Mammary epithelial cell (primary cell): ENCODE measurements around the gene PAK6.

Source experiments
- EZH2 ChIP-seq: IDR thresholded peaks from 2 replicates; pipeline ENCODE4 v1.6.1; 2012; ENCODE audit warnings: low read length, inconsistent platforms, borderline replicate concordance
- TF ChIP-seq, protein P1 (sequence below), 2 donors: IDR thresholded peaks in 1 of 2; conservative IDR thresholded peaks in 1 of 2; 2 replicates each; pipeline ENCODE4 v1.5.1; 2011 to 2012; ENCODE audit warnings: inconsistent platforms in 2 of 2, low read length in 2 of 2, mild to moderate bottlenecking in 2 of 2, control low read depth in 1 of 2, low read depth in 1 of 2; ENCODE audit not compliant: insufficient read depth in 1 of 2; ENCODE audit errors: extremely low read depth in 1 of 2

DNA sequence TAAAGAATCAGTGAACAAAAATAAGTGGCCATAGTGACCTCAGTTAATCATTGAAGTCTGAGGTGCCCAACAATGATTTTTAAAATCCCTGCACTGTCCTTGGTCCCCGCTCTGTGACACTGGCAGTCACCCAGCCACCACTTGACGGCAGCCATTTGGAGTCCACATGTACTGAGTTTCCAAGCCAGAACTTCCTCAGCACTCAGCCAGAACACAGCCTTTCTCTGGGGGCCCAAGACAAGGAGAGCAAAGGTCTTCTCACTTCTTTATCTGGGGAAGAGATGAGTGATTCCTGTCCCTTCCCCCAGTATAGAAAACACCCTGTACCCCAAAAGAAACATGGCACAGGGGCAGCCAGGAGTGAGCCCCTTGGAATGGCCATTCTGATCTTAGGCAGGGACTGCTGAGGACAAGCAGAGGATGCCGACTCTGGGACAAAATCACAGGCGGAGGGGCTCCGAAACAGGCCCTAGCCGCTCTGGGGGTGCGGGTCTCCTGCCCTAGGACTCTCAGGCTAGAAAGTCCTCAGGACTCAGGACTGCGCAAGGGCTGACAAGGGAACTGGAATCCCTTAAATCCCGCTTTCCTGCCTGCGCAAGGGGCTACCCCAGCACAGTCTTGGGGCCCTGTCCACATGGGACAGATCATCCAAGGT is 12.8 kb downstream of the PAK6 start:
- TF ChIP-seq, protein P1, sequence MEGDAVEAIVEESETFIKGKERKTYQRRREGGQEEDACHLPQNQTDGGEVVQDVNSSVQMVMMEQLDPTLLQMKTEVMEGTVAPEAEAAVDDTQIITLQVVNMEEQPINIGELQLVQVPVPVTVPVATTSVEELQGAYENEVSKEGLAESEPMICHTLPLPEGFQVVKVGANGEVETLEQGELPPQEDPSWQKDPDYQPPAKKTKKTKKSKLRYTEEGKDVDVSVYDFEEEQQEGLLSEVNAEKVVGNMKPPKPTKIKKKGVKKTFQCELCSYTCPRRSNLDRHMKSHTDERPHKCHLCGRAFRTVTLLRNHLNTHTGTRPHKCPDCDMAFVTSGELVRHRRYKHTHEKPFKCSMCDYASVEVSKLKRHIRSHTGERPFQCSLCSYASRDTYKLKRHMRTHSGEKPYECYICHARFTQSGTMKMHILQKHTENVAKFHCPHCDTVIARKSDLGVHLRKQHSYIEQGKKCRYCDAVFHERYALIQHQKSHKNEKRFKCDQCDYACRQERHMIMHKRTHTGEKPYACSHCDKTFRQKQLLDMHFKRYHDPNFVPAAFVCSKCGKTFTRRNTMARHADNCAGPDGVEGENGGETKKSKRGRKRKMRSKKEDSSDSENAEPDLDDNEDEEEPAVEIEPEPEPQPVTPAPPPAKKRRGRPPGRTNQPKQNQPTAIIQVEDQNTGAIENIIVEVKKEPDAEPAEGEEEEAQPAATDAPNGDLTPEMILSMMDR (conservative IDR thresholded peaks at IDR 0.05 in 1 of 2, IDR thresholded peaks at IDR 0.05 in 1 of 2; ENCODE audit: extremely low read depth in 1 of 2, insufficient read depth in 1 of 2, low read depth in 1 of 2, low read length in 2 of 2) = no peak
- no peak for TF ChIP-seq EZH2
